ENCODE data around the gene GRSF1.
"Not testable (repeated sequence)": the region's sequence is repeated elsewhere in the genome, so short reads cannot be mapped to it uniquely, and the experiment has no call there.

GRSF1 gene

DNA sequence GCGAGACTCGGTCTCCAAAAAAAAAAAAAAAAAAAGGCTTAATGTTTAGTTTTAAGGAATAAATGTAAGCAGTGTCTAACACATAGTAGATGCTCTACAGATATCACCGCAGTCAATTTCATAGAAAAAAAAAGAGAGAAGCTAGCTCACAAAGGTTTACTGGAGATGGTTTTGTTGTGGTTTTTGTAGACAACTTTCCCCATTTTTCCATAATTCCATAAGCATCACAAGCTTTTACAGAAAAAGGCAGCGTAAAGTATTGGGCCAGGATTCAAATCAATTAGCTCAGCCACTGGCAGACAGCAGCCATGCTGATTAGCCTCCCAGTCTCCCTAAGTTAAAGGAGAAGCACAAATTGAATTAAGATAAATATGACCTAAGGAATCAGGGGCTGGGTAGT, 1.5 kb downstream of the GRSF1 start:
- Histone ChIP-seq H3K4me3 (peak overlapping the region; percentile 61 to 99 (median 91)), H3K27ac (peak overlapping the region in 19 of 21 experiments; percentile 81 to 98 (median 94))

GRCh38 chr4:70836081-70836480, 3.6 kb downstream of the GRSF1 start:
- Histone ChIP-seq H3K27ac (no peak overlapping the region), H3K4me3 (no peak overlapping the region)

GRCh38 chr4:70833675-70834074, 6.0 kb downstream of the GRSF1 start:
- Histone ChIP-seq H3K4me3 (no peak overlapping the region), H3K27ac (no peak overlapping the region)

DNA sequence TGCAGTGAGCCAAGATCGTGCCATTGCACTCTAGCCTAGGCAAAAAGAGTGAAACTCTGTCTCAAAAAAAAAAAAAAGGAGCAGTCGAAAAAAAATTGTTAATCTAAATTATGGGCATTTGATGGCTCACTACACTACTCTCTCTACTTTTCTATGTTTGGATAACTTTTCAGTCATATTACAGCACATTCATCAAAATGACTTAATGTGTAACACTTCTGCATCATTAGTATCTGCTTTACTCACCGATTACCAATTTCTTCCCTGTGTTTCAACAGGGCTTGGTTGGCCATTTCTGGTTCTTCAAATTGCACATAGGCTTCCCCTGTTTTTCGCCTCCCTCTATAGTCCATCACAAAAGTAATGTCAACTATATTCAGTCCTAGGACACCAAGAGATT, 8.4 kb downstream of the GRSF1 start:
- no peak overlapping the region for H3K27ac ChIP-seq
- no peak overlapping the region for H3K4me3 ChIP-seq

DNA sequence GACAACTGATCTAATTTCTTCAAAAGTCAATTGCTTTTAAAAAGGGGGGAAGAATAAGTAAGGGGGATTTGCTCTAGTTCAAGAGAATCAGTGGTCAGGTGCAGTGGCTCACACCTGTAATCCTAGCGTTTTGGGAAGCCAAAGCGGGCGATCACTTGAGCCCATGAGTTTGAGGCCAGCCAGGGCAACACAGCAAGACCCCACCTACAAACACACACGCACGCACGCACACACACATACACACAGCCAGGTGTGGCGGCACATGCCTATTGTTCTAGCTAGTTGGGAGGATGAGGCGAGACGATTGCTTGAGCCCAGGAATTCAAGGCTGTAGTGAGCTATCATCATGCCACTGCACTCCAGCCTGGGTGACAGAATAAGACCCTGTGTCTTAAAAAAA, 9.6 kb downstream of the GRSF1 start:
- Histone ChIP-seq H3K27ac (no peak overlapping the region), H3K4me3 (no peak overlapping the region)

GRCh38 chr4:70829492-70829891, 10.2 kb downstream of the GRSF1 start:
- H3K27ac ChIP-seq = no peak overlapping the region
- H3K4me3 ChIP-seq = no peak overlapping the region

DNA sequence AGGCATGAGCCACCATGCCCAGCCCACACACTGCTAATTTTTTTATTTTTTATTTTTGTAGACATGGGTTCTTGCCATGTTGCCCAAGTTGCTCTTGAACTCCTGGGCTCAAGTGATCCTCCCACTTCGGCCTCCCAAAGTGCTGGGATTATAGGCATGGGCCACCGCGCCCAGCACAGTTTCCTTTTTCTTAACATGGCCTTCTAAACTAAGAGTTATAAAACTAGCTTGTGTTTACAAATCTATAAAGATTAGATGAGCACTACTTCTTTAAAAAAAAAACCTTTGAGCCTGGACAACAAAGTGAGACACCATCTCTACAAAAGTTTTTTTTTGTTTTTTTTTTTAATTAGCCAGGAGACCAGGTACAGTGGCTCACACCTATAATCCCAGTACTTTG, 10.7 kb downstream of the GRSF1 start:
- no peak overlapping the region for H3K4me3 ChIP-seq
- no peak overlapping the region for H3K27ac ChIP-seq

- Histone ChIP-seq H3K4me3 (no peak overlapping the region), H3K27ac (no peak overlapping the region)
These were observed 20.8 kb downstream of the GRSF1 start for GRCh38 chr4:70818921-70819320.

DNA sequence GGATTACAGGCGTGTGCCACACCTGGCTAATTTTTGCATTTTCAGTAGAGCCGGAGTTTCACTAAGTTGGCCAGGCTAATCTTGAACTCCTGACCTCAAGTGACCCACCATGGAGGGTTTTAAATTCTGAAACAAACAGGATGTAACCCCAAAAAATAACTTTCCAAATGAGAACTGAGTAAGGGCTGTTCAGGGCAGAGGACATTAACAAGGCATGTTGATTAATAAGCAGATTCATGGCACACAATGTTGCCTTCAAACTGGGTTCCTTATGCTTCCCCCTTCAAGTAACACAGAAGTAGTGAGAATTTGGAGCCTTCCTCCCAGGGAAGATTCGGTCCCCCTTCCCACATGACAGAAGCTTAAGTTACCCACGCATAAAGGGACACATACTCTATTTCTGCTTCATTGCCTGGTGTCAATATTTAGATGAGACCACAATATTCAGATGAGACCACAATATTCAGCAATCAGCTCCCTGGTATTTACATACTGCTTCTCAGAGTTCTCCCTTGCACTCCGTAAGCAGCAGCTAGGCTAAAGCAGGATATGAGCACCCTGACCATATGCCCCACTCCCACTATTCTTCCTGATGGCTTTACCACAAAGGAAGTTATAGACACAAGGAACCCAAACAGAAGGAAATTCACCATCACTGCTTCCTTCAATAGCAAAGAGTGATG, 21.4 kb downstream of the GRSF1 start:
- H3K4me3 ChIP-seq = no peak overlapping the region

GRCh38 chr4:70816894-70817293, 22.8 kb downstream of the GRSF1 start:
- H3K27ac ChIP-seq = no peak overlapping the region
- H3K4me3 ChIP-seq = no peak overlapping the region

More for the DNA sequence above, 21.4 kb downstream of the GRSF1 start:
- no peak overlapping the region for H3K27ac ChIP-seq

DNA sequence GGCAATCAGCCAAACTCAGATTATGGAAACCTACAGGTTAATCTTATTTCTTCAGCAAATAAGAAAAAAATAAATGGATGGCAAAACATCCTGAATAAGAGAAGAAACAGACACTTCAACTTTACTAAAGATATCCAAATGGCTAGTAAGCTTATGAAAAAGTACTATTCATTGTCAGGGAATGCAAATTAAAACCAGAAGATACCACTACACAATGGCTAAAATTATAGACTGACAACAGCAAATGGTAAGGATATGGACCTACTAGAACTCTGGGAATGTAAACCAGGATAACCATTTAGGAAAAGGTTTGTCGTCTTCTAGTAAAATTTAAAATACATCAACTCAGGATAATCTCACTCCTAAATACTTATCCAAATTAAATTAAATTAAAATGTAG, 24.3 kb downstream of the GRSF1 start:
- no peak overlapping the region for H3K4me3 ChIP-seq
- H3K27ac ChIP-seq = no peak overlapping the region

GRCh38 chr4:70808151-70808550, 31.5 kb downstream of the GRSF1 start:
- H3K27ac ChIP-seq = no peak overlapping the region
- H3K4me3 ChIP-seq = no peak overlapping the region

DNA sequence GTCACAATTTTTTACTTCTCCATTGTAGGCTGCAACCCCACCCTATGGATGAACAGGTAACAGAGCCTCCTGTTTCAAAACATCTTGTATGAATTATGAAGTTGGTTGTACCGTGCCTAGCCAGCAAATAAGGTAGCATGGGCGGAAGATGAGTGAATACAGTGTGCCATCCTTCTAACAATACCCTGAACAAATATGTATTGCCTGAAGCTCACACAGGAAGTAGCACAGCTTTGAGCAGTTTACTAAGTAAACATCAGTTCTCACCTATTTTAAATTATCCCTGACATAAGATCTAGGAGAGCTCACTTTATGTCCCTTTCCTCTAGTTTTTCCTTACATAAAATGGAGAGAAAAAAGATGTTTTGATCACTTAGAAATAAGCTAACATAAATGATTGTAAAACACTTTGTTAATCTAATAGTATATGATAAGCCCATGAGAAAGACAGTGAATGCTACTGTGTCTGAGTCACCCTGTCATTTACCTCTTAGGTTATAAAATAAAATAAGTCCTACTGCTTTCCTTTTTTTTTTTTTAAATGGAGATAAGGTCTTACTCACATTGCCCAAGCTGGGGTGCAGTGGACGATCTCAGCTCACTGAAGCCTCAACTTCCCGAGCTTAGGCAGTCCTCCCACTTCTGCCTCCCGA, 36.6 kb downstream of the GRSF1 start:
- Histone ChIP-seq H3K4me3 (no peak overlapping the region), H3K27ac (no peak overlapping the region)

DNA sequence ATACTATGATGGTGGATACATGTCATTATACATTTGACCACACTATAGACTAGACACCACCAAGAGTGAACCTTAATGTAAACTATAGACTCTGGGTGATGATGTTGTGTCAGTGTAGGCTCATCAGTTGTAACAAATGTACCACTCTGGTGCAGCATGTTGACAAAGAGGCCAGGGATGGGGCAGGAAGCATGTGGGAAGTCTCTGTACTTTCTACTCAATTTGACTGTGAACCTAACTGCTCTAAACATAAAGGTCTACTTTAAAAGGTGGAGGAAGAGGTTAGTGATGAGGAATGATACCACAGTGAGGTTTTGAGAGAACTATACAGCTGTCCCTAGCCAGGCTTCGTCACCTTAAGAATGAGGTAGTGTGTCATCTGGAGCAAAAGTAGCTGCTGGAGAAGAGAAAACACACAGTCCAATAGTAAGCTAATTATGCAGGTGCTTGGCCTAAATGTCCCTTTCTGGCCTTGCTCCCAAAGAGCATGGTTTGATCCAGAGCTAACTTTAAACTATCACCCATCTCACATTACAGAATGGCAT, 38.4 kb downstream of the GRSF1 start:
- Histone ChIP-seq H3K27ac (no peak overlapping the region), H3K4me3 (no peak overlapping the region)

DNA sequence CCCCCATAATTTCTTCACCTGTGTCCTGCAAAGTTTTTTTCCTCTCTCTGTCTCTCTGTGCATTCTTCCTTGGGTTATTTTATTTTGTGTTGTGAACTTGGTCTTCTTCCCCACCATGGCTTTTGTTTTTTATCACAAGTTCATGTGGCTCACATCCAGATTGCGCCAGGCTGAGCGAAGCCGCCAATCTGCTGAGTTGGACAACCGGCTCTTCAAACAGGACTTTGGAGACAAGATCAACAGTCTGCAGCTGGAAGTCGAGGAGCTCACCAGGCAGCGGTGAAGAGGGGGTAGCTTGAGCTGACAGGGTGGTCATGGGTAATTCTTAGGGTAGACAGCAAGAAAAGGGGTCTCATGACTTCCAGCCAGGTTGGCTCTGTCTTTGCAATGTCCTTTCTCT, 46.1 kb downstream of the GRSF1 start:
- Histone ChIP-seq H3K4me3 (no peak overlapping the region), H3K27ac (no peak overlapping the region)

- Histone ChIP-seq H3K4me3 (no peak overlapping the region), H3K27ac (no peak overlapping the region)
These were observed 51.0 kb downstream of the GRSF1 start for GRCh38 chr4:70788733-70789132.

DNA sequence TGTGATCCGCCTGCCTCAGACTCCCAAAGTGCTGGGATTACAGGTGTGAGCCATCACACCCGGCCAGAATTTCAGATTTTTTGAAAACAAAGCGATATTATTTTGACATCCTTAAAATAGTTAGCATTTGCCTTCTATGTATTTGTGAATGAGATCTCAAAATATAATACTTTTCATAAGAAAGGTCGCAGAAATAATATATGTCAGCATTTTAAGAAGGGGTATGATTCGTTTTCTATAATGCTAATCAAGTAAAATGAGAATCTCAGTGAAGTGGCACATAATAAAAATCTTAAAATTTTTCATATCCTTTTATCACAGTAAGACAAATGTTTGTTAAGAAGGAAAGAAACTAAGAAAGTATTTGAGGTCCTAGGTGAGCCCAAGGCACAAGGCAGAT, 52.2 kb downstream of the GRSF1 start:
- H3K27ac ChIP-seq = no peak overlapping the region
- H3K4me3 ChIP-seq = no peak overlapping the region

- H3K4me3 ChIP-seq = no peak overlapping the region
- H3K27ac ChIP-seq = no peak overlapping the region
These were observed 56.6 kb downstream of the GRSF1 start for GRCh38 chr4:70783096-70783495.

GRCh38 chr4:70778888-70779422, 60.7 kb downstream of the GRSF1 start:
- Histone ChIP-seq H3K27ac (no peak overlapping the region), H3K4me3 (no peak overlapping the region)

- Histone ChIP-seq H3K4me3 (no peak overlapping the region), H3K27ac (peak overlapping the region in 1 of 21 experiments; percentile 38)
These were observed 66.6 kb downstream of the GRSF1 start for GRCh38 chr4:70772929-70773555.

DNA sequence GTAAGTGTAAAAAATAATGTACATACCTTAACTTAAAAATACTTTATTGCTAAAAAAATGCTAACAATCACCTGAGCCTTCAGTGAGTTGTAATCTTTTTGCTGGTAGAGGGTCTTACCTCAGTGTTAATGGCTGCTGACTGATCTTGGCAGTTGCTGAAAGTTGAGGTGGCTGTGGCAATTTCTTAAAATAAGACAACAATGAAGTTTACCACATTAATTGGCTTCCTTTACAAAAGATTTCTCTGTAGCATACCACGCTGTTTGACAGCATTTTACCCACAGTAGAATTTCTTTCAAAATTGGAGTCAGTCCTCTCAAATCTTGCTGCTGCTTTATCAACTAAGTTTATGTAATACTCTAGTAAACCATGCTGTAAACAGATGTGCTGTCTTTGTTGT, 70.3 kb downstream of the GRSF1 start:
- H3K4me3 ChIP-seq, H3K27ac ChIP-seq: not testable (repeated sequence)

Measured in skin epidermis (tissue), 12 donors.